Stomach (tissue), 4 donors: ENCODE results near the gene KCNQ5.

Experiments used
- CTCF ChIP-seq, 7 experiments: fragments of 450-650 bp in 4 of 7; fragments of 200-600 bp in 3 of 7; sonication (generic) in 3 of 7; IDR thresholded peaks; one replicate each; pipeline ENCODE4 v1.5.1; 2016 to 2019; ENCODE audit warnings: antibody characterized with exemption in 7 of 7, control low read depth in 2 of 7, mild to moderate bottlenecking in 1 of 7
- EP300 ChIP-seq: sonication (generic); formaldehyde crosslinking; IDR thresholded peaks from one replicate; pipeline ENCODE4 v1.6.1; 2017; ENCODE audit warnings: antibody characterized with exemption

GRCh38 chr6:72627539-72627938 is 5.7 kb downstream of the KCNQ5 start:
- TF ChIP-seq CTCF (IDR thresholded peaks at IDR 0.05) (no peak), EP300 (no peak)
